Activated naive CD4-positive, alpha-beta T cell treated with anti-CD3 and anti-CD28 coated beads for 36 hours (primary cell): ENCODE data around the gene MROH2A. TPM values are rescaled to one million over a fixed set of nuclear protein-coding genes. Genes with fewer than 3 reads are reported as not detected.
A peak's percentile ranks its signal among the peaks of the same experiment; 100 is the strongest.

Experiments used
- CTCF ChIA-PET: fragments of 350-600 bp; sonication (Branson Sonifier 250); formaldehyde crosslinking; loops from one replicate; lab custom pipeline; 2021; ENCODE audit warnings: antibody characterized with exemption; lab: Charles Lee
- DNase-seq: peaks from one replicate; pipeline ENCODE4 v3.0.0-alpha.2; 2020
- H3K27ac Mint-ChIP-seq: one replicate; pipeline ENCODE4 v1.8.0; 2021; ENCODE audit warnings: mild to moderate bottlenecking, mixed read lengths
- H3K27me3 Mint-ChIP-seq: one replicate; pipeline ENCODE4 v1.8.0; 2021; ENCODE audit warnings: low read depth, mixed read lengths
- H3K36me3 Mint-ChIP-seq: one replicate; pipeline ENCODE4 v1.8.0; 2021; ENCODE audit warnings: low read depth, mixed read lengths
- H3K4me1 Mint-ChIP-seq: one replicate; pipeline ENCODE4 v1.8.0; 2021; ENCODE audit warnings: low read depth, mixed read lengths
- H3K4me3 Mint-ChIP-seq: one replicate; pipeline ENCODE4 v1.8.0; 2021; ENCODE audit warnings: mild to moderate bottlenecking, moderate library complexity, mixed read lengths
- H3K9me3 Mint-ChIP-seq: one replicate; pipeline ENCODE4 v1.8.0; 2021; ENCODE audit warnings: mixed read lengths
- intact Hi-C: fragments of 100-400 bp; cut with micrococcal nuclease; formaldehyde crosslinking; loops from one replicate; pipeline ENCODE4 v1.15.1; 2023
- total RNA-seq, 2 experiments: library from RNA; stranded (reverse); gene quantifications; one replicate each; pipeline ENCODE4 v1.2.3, GENCODE V29; 2021

The MROH2A gene
- total RNA-seq, 2 experiments from 2014 or later, result not detected

- H3K4me1 Mint-ChIP-seq, result no peaks in the 10 kb centered on the region
- no peak overlapping the region for H3K4me3 Mint-ChIP-seq
- H3K27me3 Mint-ChIP-seq, result no peaks in the 10 kb centered on the region
- H3K9me3 Mint-ChIP-seq, result no peaks in the 10 kb centered on the region
- DNase-seq, result no peak
- intact Hi-C loops, result no loop called here
- H3K36me3 Mint-ChIP-seq, result no peaks in the 10 kb centered on the region
- CTCF ChIA-PET, result no interaction called here
- H3K27ac Mint-ChIP-seq, result no peak overlapping the region
These were observed 32.3 kb downstream of the MROH2A start for GRCh38 chr2:233810385-233810784.

DNA sequence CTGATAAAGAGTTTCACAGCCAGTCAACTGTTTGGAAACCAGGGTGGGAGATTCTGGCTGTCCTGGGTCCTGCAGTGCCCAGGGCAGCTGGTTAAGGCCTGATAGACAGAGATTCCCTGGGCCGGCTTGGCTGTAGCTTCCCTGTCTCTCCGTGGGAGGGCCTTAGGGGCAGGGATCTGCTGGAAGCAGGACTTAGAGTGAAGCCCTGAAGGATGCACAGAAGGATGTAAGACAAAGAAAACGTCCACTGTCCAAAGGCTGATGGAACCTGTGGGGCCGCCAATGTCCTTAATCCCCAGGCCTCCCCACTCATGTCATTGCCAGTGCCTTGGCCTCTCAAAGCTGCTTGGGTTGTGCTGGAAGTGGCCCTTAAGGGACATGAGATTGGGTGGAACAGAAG lies 33.0 kb downstream of the MROH2A start:
- no peaks in the 10 kb centered on the region for H3K4me1 Mint-ChIP-seq
- no peaks in the 10 kb centered on the region for H3K27me3 Mint-ChIP-seq
- no peak overlapping the region for H3K4me3 Mint-ChIP-seq
- intact Hi-C loops, result no loop called here
- H3K27ac Mint-ChIP-seq, result no peak overlapping the region
- H3K9me3 Mint-ChIP-seq, result no peaks in the 10 kb centered on the region
- CTCF ChIA-PET, result no interaction called here
- H3K36me3 Mint-ChIP-seq, result no peaks in the 10 kb centered on the region
- no peak for DNase-seq

- Mint-ChIP-seq H3K36me3 (no peaks in the 10 kb centered on the region), H3K27me3 (no peaks in the 10 kb centered on the region), H3K27ac (no peak overlapping the region), H3K4me3 (no peak overlapping the region), H3K9me3 (no peaks in the 10 kb centered on the region), H3K4me1 (no peaks in the 10 kb centered on the region)
- CTCF ChIA-PET, result no interaction called here
- no peak for DNase-seq
- intact Hi-C loops, result no loop called here
These were observed 33.6 kb downstream of the MROH2A start for GRCh38 chr2:233811732-233812131.

GRCh38 chr2:233813236-233814055 lies 35.3 kb downstream of the MROH2A start:
- Mint-ChIP-seq H3K9me3 (no peaks in the 10 kb centered on the region), H3K4me3 (no peak overlapping the region), H3K27me3 (no peaks in the 10 kb centered on the region), H3K36me3 (no peaks in the 10 kb centered on the region), H3K4me1 (no peaks in the 10 kb centered on the region), H3K27ac (no peak overlapping the region)
- no peak for DNase-seq
- intact Hi-C loops, result no loop called here
- CTCF ChIA-PET, result interaction anchor here (0.6 kb wide), 1 partner anchor 727 kb away, joined by 4 read pairs; no protein-coding TSS in a partner anchor

- Mint-ChIP-seq H3K36me3 (no peaks in the 10 kb centered on the region), H3K4me1 (no peaks in the 10 kb centered on the region), H3K27me3 (no peaks in the 10 kb centered on the region), H3K27ac (no peak overlapping the region), H3K9me3 (no peaks in the 10 kb centered on the region), H3K4me3 (no peak overlapping the region)
- DNase-seq, result peak; percentile 1
- intact Hi-C loops, result no loop called here
- CTCF ChIA-PET, result no interaction called here
These were observed 36.1 kb downstream of the MROH2A start for GRCh38 chr2:233814056-233814835.

DNA sequence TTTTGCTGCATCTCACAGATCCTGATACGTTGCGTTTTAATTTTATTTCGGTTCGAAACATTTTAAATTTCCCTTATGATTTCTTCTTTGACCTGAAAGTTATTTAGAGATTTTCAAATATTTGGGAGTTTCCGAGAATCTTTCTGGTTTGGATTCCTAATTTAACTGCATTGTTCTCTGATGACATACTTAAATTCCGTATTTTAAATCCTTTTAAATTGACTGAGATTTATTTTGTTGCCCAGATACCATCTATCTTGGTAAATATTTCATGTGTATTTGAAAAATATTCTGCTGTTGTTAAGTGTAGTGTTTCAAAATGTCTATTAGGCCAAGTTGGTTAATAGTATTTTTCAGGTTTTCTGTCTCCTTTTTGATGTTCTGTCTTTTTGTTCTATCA lies 37.7 kb downstream of the MROH2A start:
- no peaks in the 10 kb centered on the region for H3K36me3 Mint-ChIP-seq
- intact Hi-C loops, result no loop called here
- H3K27me3 Mint-ChIP-seq, result no peaks in the 10 kb centered on the region
- no peak for DNase-seq
- H3K9me3 Mint-ChIP-seq, result no peaks in the 10 kb centered on the region
- CTCF ChIA-PET, result no interaction called here
- H3K27ac Mint-ChIP-seq, result no peak overlapping the region
- H3K4me1 Mint-ChIP-seq, result no peaks in the 10 kb centered on the region
- H3K4me3 Mint-ChIP-seq, result no peak overlapping the region

DNA sequence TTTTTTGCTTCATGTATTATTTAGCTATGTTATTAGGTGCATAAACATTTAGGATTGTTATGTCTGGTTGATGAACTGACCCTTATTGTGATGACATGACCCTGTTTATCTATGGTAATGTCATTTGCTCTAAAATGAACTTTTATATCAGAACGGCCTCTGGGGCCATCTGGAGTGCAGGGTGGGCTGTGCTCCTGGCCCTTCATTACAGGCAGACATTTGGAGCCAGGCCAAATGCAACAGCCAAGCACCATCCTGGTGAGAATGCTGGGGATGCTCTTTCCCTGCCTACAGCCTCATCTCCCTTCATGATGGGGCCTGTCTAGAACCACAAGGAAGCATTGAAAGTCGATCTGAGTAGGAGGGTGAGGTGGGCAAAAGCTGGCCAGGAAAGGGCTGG lies 38.2 kb downstream of the MROH2A start:
- Mint-ChIP-seq H3K27me3 (no peaks in the 10 kb centered on the region), H3K9me3 (no peaks in the 10 kb centered on the region), H3K4me3 (no peak overlapping the region), H3K4me1 (no peaks in the 10 kb centered on the region), H3K36me3 (no peaks in the 10 kb centered on the region), H3K27ac (no peak overlapping the region)
- DNase-seq, result no peak
- intact Hi-C loops, result no loop called here
- CTCF ChIA-PET, result no interaction called here

DNA sequence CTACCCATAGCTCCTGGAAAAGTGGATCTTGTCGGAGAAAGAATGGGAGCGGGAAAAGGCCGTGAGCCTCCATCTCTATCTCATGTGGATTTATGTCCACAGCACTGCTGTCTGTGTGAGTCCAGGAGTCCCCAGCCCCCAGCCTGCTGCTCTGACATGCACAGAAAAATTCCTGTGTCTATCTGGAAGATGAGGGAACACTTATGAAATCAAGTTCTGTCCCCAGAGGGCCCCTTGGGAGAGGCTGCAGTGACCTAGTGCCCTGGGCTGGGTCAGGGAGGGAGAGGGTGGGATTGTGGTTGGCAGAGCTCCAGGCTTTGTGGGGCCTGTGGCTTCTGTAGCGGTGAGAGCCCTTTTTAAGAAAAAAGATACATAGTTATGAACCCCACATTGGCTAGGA lies 38.6 kb downstream of the MROH2A start:
- Mint-ChIP-seq H3K9me3 (no peaks in the 10 kb centered on the region), H3K36me3 (no peaks in the 10 kb centered on the region), H3K27me3 (no peaks in the 10 kb centered on the region), H3K4me3 (no peak overlapping the region), H3K4me1 (no peaks in the 10 kb centered on the region), H3K27ac (no peak overlapping the region)
- intact Hi-C loops, result no loop called here
- no peak for DNase-seq
- CTCF ChIA-PET, result no interaction called here

DNA sequence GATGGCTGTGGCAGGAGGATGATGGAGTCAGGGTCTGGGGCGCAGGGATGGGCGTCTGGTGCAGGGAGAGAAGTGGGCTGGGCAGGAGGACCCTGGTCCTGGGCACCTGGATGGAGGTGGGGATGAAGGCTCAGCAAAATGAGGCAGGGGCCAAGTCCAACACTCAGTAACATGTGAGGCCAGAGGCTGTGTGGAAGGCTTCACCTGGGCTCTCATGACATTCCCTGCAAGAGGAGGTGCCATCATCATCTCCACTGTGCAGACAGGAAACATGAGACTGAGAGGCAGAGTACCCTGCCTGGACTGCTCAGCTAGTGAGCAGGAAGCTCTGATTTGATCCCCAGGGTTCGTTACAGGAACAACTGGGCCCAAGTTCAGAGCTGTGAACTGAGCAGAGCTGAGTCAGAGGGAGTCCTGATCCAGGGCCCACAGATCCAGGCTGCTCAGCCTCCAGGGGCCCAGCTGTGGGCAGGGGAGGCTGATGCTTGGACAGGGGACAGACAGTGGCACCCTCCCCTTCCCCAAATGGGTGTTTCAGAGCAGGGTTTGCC lies 39.3 kb downstream of the MROH2A start:
- intact Hi-C loops, result no loop called here
- DNase-seq, result no peak
- no peak overlapping the region for H3K27ac Mint-ChIP-seq
- H3K36me3 Mint-ChIP-seq, result no peaks in the 10 kb centered on the region
- H3K4me1 Mint-ChIP-seq, result no peaks in the 10 kb centered on the region
- no peaks in the 10 kb centered on the region for H3K9me3 Mint-ChIP-seq
- H3K27me3 Mint-ChIP-seq, result no peaks in the 10 kb centered on the region
- CTCF ChIA-PET, result no interaction called here
- H3K4me3 Mint-ChIP-seq, result no peak overlapping the region

GRCh38 chr2:233817995-233818638 lies 40.0 kb downstream of the MROH2A start:
- CTCF ChIA-PET, result no interaction called here

GRCh38 chr2:233818639-233819621 lies 40.8 kb downstream of the MROH2A start:
- Mint-ChIP-seq H3K9me3 (no peaks in the 10 kb centered on the region), H3K4me1 (no peaks in the 10 kb centered on the region), H3K36me3 (no peaks in the 10 kb centered on the region), H3K4me3 (no peak overlapping the region), H3K27ac (no peak overlapping the region), H3K27me3 (no peaks in the 10 kb centered on the region)
- DNase-seq, result no peak
- intact Hi-C loops, result no loop called here
- CTCF ChIA-PET, result no interaction called here

More at GRCh38 chr2:233817995-233818638, 40.0 kb downstream of the MROH2A start:
- DNase-seq, result no peak
- no peaks in the 10 kb centered on the region for H3K9me3 Mint-ChIP-seq
- H3K4me3 Mint-ChIP-seq, result no peak overlapping the region
- H3K27me3 Mint-ChIP-seq, result no peaks in the 10 kb centered on the region
- H3K4me1 Mint-ChIP-seq, result no peaks in the 10 kb centered on the region
- H3K36me3 Mint-ChIP-seq, result no peaks in the 10 kb centered on the region
- intact Hi-C loops, result no loop called here
- no peak overlapping the region for H3K27ac Mint-ChIP-seq
